ENCODE measurements around the gene SLC34A3.
A peak's percentile ranks its signal among the peaks of the same experiment; 100 is the strongest.

SLC34A3 gene

DNA sequence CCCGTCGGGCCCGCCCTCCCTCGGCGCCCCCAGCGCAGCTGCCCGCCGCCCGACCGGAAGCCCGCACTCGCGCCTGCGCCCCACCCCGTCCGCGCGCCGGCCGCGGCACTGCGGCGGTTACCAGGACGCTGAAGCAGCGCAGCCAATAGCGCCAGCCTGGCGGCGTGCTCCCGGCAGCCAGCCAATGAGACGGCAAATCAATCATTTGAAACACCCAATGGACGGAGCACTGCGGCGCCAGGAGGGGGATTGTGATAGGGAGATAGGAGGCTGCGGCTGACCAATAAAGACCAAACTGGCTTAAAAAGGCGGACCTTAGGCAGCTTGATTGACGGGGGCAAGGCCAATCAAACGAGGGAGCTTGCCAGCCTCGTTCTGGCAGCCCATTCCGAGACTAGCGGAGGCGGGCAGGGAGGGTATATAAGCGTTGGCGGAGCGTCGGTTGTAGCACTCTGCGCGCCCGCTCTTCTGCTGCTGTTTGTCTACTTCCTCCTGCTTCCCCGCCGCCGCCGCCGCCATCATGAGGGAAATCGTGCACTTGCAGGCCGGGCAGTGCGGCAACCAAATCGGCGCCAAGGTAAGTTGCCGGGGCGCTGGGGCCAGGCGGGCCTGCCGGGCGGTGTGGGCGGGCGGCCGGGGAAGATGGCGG, 10.3 kb downstream of the SLC34A3 start, which contains the start of gene TUBB4B:
TUBB4B (plus strand) TSS at position 447 of the 649 bp plus-strand sequence; CDS start at position 521, 74 bp downstream.
- TF ChIP-seq TAF1 (IDR thresholded peaks at IDR 0.05; ENCODE audit: low read depth) (peak; percentile 98), TCF12 (IDR thresholded peaks at IDR 0.05; ENCODE audit: low read depth) (peak; percentile 43; the same call in 1 of the 2 replicates), REST (IDR thresholded peaks at IDR 0.05; ENCODE audit: low read depth) (no peak), CEBPB (IDR thresholded peaks at IDR 0.05) (no peak), EP300 (IDR thresholded peaks at IDR 0.05; ENCODE audit: borderline replicate concordance) (peak; percentile 60; the same call in 1 of the 2 replicates), CREB1 (IDR thresholded peaks at IDR 0.05; ENCODE audit: low read depth) (no peak; the same call in 1 of the 2 replicates), NFIC (IDR thresholded peaks at IDR 0.05) (0 out of 2 replicates have a peak, but pooled peaks have one; percentile 23), ZBTB7A (IDR thresholded peaks at IDR 0.05; ENCODE audit: low read depth) (no peak), EGR1 (IDR thresholded peaks at IDR 0.05) (peak; percentile 80), FOXM1 (IDR thresholded peaks at IDR 0.05; ENCODE audit: borderline replicate concordance, low read depth) (peak; percentile 93), TEAD4 (IDR thresholded peaks at IDR 0.05) (peak; percentile 73), YY1 (IDR thresholded peaks at IDR 0.05; ENCODE audit: low read depth) (peak; percentile 95)
- TF ChIP-seq, protein P1, sequence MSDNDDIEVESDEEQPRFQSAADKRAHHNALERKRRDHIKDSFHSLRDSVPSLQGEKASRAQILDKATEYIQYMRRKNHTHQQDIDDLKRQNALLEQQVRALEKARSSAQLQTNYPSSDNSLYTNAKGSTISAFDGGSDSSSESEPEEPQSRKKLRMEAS (IDR thresholded peaks at IDR 0.05), result peak; percentile 40; the same call in 1 of the 2 replicates
- TF ChIP-seq, protein P2, sequence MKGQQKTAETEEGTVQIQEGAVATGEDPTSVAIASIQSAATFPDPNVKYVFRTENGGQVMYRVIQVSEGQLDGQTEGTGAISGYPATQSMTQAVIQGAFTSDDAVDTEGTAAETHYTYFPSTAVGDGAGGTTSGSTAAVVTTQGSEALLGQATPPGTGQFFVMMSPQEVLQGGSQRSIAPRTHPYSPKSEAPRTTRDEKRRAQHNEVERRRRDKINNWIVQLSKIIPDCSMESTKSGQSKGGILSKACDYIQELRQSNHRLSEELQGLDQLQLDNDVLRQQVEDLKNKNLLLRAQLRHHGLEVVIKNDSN (IDR thresholded peaks at IDR 0.05), result peak; percentile 45

GRCh38 chr9:137241490-137242268, 11.0 kb downstream of the SLC34A3 start:
- TF ChIP-seq, protein P2 (IDR thresholded peaks at IDR 0.05), result no peak

DNA sequence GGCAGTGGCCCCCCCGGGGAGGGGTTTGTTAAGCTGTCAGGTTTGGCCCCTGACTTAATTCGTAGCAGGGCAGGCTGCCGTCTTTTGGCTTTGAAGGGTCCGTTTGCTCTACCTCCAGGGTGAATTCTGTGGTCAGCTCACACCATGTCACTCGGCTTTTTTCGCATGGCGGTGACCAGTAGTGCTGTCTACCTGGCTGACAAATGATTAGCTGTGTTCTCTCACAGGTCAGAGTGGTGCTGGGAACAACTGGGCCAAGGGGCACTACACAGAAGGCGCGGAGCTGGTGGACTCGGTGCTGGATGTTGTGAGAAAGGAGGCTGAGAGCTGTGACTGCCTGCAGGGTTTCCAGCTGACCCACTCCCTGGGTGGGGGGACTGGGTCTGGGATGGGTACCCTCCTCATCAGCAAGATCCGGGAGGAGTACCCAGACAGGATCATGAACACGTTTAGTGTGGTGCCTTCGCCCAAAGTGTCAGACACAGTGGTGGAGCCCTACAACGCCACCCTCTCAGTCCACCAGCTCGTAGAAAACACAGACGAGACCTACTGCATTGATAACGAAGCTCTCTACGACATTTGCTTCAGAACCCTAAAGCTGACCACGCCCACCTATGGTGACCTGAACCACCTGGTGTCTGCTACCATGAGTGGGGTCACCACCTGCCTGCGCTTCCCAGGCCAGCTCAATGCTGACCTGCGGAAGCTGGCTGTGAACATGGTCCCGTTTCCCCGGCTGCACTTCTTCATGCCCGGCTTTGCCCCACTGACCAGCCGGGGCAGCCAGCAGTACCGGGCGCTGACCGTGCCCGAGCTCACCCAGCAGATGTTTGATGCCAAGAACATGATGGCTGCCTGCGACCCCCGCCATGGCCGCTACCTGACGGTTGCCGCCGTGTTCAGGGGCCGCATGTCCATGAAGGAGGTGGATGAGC, 11.8 kb downstream of the SLC34A3 start:
- TF ChIP-seq RAD21 (IDR thresholded peaks at IDR 0.05; ENCODE audit: low read depth) (no peak), TAF1 (IDR thresholded peaks at IDR 0.05; ENCODE audit: low read depth) (no peak), CREB1 (IDR thresholded peaks at IDR 0.05; ENCODE audit: low read depth) (no peak)

GRCh38 chr9:137243626-137244485, 13.2 kb downstream of the SLC34A3 start:
- 0 out of 2 replicates have a peak, but pooled peaks have one; percentile 14 for TF ChIP-seq TCF12 (IDR thresholded peaks at IDR 0.05; ENCODE audit: low read depth)
- no peak for TF ChIP-seq CREB1 (IDR thresholded peaks at IDR 0.05; ENCODE audit: low read depth)
- no peak for TF ChIP-seq ZBTB7A (IDR thresholded peaks at IDR 0.05; ENCODE audit: low read depth)
- peak; percentile 27; the same call in 1 of the 2 replicates for TF ChIP-seq YY1 (IDR thresholded peaks at IDR 0.05; ENCODE audit: low read depth)
- TF ChIP-seq EP300 (IDR thresholded peaks at IDR 0.05; ENCODE audit: borderline replicate concordance), result 0 out of 2 replicates have a peak, but pooled peaks have one; percentile 6
- no peak for TF ChIP-seq TAF1 (IDR thresholded peaks at IDR 0.05; ENCODE audit: low read depth)

DNA sequence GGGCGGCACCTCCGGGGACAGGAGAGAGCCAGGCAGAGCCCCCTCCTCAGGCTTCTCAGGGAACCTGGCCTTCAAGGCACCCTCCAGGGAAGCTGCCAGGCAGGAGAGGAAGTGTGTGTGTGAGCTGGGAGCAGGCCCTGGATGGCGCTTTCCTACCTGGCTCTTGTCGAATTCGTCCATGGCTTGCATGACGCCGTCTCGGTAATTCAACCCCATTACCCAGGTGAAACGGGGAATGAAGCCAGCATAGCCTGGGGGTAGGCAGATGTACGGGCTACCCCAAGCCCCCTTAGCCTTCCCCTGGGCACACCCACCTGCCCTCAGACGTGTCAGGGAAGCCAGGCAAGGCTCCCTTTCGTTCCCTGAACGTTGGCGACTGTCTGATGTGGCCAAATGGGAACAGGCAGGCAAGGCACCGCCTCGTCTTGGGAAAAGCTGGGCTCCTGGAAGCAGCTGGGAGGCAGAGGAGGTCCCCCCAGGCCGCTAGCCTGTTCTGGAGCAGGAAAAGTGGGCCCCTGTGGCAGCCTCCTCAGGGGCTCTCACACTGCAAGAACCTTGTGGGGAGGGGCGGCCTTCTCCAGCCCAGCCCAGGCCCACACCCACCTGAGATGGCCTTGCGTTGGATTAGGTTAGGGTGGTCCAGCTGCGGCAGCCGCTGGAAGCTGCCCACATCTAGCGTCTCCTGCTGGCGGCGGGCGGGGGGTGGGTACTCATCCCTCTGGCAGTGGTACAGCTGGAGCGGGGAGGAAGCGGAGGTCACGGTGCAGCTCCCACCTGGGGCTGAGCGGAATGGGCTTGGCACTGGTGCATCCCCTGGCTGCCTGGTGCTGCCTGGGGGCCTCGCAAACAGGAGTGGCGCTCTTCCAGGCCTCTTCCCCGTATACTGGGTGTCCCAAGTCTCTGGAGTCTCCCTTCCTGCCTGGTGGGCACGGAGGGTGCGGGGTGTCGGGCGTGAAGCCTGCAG, 14.1 kb downstream of the SLC34A3 start:
- TF ChIP-seq YY1 (IDR thresholded peaks at IDR 0.05; ENCODE audit: low read depth) (no peak), REST (IDR thresholded peaks at IDR 0.05; ENCODE audit: low read depth) (no peak), FOXM1 (IDR thresholded peaks at IDR 0.05; ENCODE audit: borderline replicate concordance, low read depth) (no peak), EGR1 (IDR thresholded peaks at IDR 0.05) (no peak), EP300 (IDR thresholded peaks at IDR 0.05; ENCODE audit: borderline replicate concordance) (no peak), NFIC (IDR thresholded peaks at IDR 0.05) (no peak), TAF1 (IDR thresholded peaks at IDR 0.05; ENCODE audit: low read depth) (no peak), RAD21 (IDR thresholded peaks at IDR 0.05; ENCODE audit: low read depth) (no peak), ZBTB7A (IDR thresholded peaks at IDR 0.05; ENCODE audit: low read depth) (no peak), CEBPB (IDR thresholded peaks at IDR 0.05) (no peak)
- TF ChIP-seq, protein P2 (IDR thresholded peaks at IDR 0.05), result no peak
- TF ChIP-seq, protein P1 (IDR thresholded peaks at IDR 0.05), result no peak
